Measurements from ENCODE around the gene SIPA1.
"Not testable (repeated sequence)": the region's sequence is repeated elsewhere in the genome, so short reads cannot be mapped to it uniquely, and the experiment has no call there.

SIPA1 gene

GRCh38 chr11:65625628-65626342 is 12.1 kb upstream of the SIPA1 start:
- peak; percentile 55 for DNase-seq

- DNase-seq, result no peak
Measured at GRCh38 chr11:65627202-65627601, 10.7 kb upstream of the SIPA1 start.

- no peak for DNase-seq
Measured at GRCh38 chr11:65629579-65629978, 8.3 kb upstream of the SIPA1 start.

GRCh38 chr11:65630215-65630614 is 7.7 kb upstream of the SIPA1 start:
- DNase-seq, result no peak

- DNase-seq, result no peak
Measured at GRCh38 chr11:65633390-65634108, 4.4 kb upstream of the SIPA1 start.

- DNase-seq, result no peak
Measured at GRCh38 chr11:65634109-65634436, 3.8 kb upstream of the SIPA1 start.

GRCh38 chr11:65634440-65634839 is 3.5 kb upstream of the SIPA1 start:
- DNase-seq, result no peak

- no peak for DNase-seq
Measured at GRCh38 chr11:65634905-65635731, 2.8 kb upstream of the SIPA1 start.

- DNase-seq, result no peak
Measured at GRCh38 chr11:65636108-65637031, 1.5 kb upstream of the SIPA1 start.

- DNase-seq, result no peak
Measured at GRCh38 chr11:65637032-65637557, 806 bp upstream of the SIPA1 start.

- not testable (repeated sequence) for DNase-seq
Measured at GRCh38 chr11:65639228-65639597, 1.3 kb downstream of the SIPA1 start.

- peak; percentile 72 for DNase-seq
Measured at GRCh38 chr11:65639623-65640482, 2.0 kb downstream of the SIPA1 start.

- no peak for DNase-seq
Measured at GRCh38 chr11:65640483-65641296, 2.8 kb downstream of the SIPA1 start.

- no peak for DNase-seq
Measured at GRCh38 chr11:65641297-65642013, 3.6 kb downstream of the SIPA1 start.

- no peak for DNase-seq
Measured at GRCh38 chr11:65642014-65642671, 4.2 kb downstream of the SIPA1 start.

- no peak for DNase-seq
Measured at GRCh38 chr11:65643971-65644370, 6.1 kb downstream of the SIPA1 start.

GRCh38 chr11:65644837-65645236 is 6.9 kb downstream of the SIPA1 start:
- DNase-seq, result no peak

- DNase-seq, result no peak
Measured at GRCh38 chr11:65645710-65646109, 7.8 kb downstream of the SIPA1 start.

- DNase-seq, result no peak
Measured at GRCh38 chr11:65646288-65646957, 8.5 kb downstream of the SIPA1 start.
